GM19324 (cell line): ENCODE data around the gene DAPK2.

Experiments
- ATAC-seq: cut with Tn5 transposase; IDR thresholded peaks from one replicate; pipeline ENCODE4 v1.9.1; 2021; ENCODE audit warnings: mild to moderate bottlenecking, moderate library complexity; ENCODE audit not compliant: unreplicated experiment, low FRiP score

The DAPK2 gene

DNA sequence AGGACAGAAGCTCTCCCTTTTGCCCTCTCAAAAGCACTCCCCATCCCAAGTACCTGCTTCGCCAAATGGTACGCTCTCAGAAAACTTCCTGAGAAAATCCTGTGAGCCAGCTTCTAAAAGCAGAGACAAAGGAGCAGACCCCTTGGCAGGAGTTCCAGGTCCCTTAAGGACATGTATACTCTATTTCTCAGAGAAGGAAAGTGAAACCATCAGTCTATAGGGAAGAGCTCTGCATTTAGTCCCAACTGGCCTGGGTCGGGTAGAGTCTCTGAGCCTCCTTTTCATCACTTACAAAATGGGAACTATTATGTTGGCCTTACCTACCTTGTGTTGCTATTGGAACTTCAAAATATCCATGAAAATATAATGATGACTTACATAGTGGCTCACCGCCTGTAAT lies 19.7 kb downstream of the DAPK2 start:
- ATAC-seq: no peak

DNA sequence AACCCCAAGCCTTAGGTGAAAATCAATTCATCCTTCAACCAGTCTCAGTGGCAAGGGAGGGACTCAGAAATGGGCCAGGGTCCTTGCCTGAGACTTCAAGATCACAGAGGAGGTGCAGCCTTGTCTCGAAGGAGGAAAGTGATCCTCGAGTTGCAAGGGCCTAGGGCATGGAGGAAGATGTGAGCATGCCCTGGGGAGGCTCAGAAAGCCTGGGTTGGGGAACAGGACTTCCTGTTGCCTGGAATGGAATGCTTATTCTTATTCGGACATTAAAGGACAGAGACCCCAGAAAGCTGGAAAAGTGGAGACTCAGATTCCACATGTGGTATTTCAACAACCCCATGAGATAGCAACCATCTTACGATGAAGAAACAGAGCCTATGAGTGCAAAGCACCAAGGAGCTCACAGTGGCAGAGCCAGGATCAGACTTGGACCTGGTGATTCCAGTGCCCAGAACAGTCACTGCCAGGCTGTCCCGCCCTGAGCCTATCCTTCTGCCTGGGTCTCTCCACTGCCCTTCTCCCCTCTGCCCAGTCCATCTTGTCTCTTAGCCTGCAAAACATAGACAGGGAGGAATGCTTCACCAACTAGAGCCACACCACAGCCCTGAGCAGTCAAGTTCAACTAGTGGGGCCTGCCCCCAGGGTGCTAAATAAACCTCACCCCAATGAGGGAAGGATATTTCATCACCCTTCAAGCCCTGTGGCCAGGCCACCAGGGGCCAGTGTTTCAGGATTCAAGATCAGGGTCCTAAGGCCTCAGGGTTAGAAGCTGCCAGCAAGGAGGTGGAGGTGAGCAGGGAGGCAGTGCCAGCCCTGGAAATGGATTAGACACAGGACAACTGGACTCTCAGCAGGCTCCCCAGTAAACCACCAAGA lies 21.9 kb downstream of the DAPK2 start:
- no peak for ATAC-seq

GRCh38 chr15:64023220-64023619 lies 23.1 kb downstream of the DAPK2 start:
- ATAC-seq: no peak

DNA sequence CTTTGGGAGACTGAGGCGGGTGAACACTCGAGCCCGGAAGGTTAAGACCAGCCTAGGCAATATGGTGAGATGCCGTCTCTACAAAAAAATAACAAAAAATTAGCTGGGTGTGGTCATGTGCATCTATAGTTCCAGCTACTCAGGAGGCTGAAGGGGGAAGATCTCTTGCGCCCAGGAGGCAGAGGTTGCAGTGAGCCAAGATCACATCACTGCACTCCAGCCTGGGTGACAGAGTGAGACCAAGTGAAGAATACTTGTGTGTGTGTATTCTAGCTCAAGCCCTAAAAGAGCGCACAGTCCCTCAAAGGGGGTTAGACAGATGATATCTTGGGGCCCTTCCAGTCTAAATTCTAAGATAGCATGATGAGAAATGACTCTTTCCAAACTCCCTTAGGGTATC lies 23.7 kb downstream of the DAPK2 start:
- ATAC-seq: no peak

- ATAC-seq: no peak
Measured at GRCh38 chr15:64019764-64020163, 26.5 kb downstream of the DAPK2 start.

GRCh38 chr15:64017591-64018163 lies 28.6 kb downstream of the DAPK2 start:
- ATAC-seq: no peak

DNA sequence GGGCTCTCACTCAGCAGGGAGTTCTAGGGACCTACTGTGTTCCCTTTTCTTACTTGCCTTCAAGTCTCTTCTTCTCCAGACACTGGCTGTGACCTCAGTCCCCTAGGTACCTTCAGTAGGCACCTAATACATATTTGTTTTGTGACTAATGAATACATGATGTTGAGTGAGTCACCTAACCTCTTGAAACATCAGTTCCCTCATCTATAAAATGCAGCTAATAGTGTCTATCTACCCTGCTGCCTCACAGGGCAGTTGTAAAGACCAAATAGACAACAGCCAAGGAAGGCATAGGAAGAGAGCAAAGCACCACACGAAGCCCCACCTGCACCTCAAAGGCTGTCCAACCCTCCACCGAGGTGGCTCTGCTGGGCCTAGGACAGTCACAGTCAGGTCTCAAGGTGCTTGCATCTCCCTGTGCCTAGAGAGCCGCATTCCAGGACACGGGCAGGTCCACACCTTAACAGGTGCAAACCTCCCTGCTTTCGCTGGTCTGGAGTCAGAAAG lies 29.1 kb downstream of the DAPK2 start:
- no peak for ATAC-seq

DNA sequence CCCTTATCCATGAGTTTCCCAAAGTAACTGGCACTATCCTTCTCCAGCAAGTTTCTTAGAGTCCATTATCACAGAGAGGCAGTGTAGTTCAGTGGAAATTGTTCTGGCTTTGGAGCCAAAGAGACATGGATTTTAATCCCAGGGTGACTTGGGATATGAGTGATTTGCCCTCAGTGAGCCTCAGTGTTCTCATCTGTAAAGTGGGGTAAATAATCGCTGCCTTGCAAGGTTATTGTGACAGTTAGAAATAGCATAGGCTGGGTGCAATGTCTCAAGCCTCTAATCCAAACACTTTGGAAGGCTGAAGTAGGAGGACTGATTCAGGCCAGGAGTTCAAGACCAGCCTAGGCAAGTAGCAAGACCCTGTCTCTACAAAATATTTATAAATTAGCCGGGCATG lies 30.0 kb downstream of the DAPK2 start:
- ATAC-seq: no peak

DNA sequence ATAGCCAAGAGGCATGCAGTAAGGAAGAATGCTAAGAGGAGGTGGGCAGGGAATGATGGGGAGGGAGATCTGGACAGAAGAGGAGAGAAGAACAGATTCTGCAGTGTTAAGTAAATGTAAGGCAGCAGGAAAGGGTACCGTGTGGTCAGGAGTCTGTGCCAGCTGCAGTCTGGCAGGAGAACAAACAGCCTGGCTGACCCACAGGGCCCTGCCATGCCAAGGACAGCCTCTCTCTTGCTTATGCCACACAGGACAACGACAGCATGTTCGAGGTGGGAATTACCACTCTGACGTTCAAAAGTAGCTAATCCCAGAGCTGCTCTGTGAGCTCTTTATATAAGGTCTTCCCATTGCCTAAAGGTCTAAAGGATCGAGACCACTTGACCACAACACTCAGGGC lies 31.3 kb downstream of the DAPK2 start:
- no peak for ATAC-seq

GRCh38 chr15:64013179-64014062 lies 32.9 kb downstream of the DAPK2 start:
- ATAC-seq: no peak

- ATAC-seq: no peak
Measured at GRCh38 chr15:64011736-64012135, 34.5 kb downstream of the DAPK2 start.

DNA sequence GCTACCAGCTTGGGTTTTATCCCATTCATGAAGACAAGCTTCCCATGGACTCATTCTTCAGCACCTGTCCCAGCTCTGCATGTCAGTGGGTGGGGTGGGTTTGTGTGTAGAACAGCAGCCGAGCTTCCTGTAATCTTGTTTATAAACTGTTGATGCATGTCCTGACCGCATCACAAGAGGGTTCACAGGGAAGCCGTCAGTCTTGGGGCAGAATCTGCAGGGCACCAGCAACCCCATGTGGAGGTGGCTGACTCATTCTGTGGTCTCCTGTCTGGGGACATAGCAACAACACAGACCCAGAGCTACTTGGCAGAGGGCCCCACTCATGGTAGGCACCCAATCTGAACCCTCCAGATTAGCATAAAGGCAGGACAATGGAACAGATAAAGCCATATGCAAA lies 35.6 kb downstream of the DAPK2 start:
- no peak for ATAC-seq

GRCh38 chr15:64009798-64010261 lies 36.5 kb downstream of the DAPK2 start:
- ATAC-seq: no peak

DNA sequence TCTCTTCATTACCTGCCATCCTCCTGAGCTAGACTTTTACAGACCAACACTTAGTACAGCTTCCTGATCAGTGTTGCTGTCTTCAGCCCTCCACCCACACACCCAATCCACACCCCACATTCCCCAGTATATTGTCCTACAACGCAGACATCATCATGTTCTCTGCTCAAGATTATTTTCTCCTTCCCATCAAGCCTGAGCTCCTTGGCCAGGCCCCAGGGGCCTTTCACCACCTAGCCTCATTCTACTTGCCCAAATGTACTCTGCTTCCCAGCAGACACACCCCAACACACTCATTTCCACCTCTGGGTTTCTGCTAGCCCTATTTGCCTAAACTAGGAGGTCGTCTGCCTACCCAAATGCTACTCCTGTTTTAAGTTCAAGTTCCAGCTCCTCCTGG lies 37.0 kb downstream of the DAPK2 start:
- ATAC-seq: no peak

- ATAC-seq: no peak
Measured at GRCh38 chr15:64008177-64008576, 38.1 kb downstream of the DAPK2 start.

GRCh38 chr15:64006642-64007041 lies 39.6 kb downstream of the DAPK2 start:
- ATAC-seq: no peak

GRCh38 chr15:64004587-64004986 lies 41.7 kb downstream of the DAPK2 start:
- no peak for ATAC-seq

DNA sequence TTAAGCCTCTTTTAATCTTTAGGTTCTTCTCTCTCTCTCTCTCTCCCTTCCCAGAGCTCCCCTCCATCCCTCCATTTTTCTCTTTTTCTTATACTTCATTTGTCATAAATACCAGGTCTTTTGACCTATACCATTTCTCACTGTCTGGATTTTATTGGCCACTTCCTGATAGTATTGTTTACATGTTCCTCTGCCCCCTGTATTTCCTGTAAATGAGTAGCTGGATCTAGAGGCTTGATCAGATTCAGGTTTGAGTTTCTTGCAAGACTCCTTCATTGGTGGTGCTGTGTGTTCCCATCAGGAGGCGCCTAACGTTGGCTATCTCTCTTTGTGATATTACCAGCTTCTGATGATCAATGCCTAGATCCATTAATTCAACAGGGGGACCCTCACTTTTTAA lies 42.2 kb downstream of the DAPK2 start:
- ATAC-seq: no peak

DNA sequence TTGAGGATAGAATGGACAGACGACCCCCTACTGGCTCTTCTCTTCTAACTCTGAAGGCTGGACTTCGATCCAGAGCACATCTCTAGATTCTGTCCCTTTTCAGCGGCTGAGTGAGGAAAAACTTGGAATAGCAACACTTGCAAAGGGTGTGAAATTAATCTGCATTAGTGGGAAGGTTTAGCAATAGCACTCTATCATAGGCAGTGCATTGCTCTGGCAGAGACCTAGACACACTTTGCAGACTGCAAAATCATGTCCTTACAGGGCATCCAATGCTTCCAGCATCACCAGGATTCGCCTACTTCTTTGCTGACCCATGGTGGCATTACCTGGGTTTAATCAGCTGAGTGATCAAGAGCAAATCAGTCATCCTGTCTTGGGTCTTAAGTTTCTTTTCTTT lies 43.1 kb downstream of the DAPK2 start:
- ATAC-seq: no peak

GRCh38 chr15:64001148-64001547 lies 45.1 kb downstream of the DAPK2 start:
- ATAC-seq: no peak
